OCI-LY1 (cell line): ENCODE data around the gene C2CD3.

Experiments used
- CTCF ChIP-seq: fragments of 200-600 bp; sonication (generic), shearing (Covaris generic); IDR thresholded peaks from 2 replicates; pipeline ENCODE4 v1.5.1; 2017; ENCODE audit warnings: mild to moderate bottlenecking, antibody characterized with exemption, low read length, moderate library complexity, mixed read lengths
- EZH2 ChIP-seq: fragments of 200-600 bp; sonication (generic), shearing (Covaris generic); IDR thresholded peaks from 2 replicates; pipeline ENCODE4 v1.8.0; 2017; ENCODE audit warnings: borderline replicate concordance, mixed run types, mild to moderate bottlenecking, antibody characterized with exemption, low read length, moderate library complexity, mixed read lengths

GRCh38 chr11:74147199-74147929 is 23.4 kb downstream of the C2CD3 start:
- TF ChIP-seq CTCF = no peak
- no peak for TF ChIP-seq EZH2
